ENCODE measurements around the gene IRF3.

Gene IRF3

GRCh38 chr19:49687566-49688316 lies 22.1 kb upstream of the IRF3 start:
- DNase-seq (ENCODE audit: low read depth) = no peak

- DNase-seq (ENCODE audit: low read depth) = no peak
Observed at GRCh38 chr19:49687150-49687549, 21.5 kb upstream of the IRF3 start.

- no peak for DNase-seq (ENCODE audit: low read depth)
Observed at GRCh38 chr19:49686503-49687088, 20.9 kb upstream of the IRF3 start.

- no peak for DNase-seq (ENCODE audit: low read depth)
Observed at GRCh38 chr19:49685845-49686332, 20.2 kb upstream of the IRF3 start.

GRCh38 chr19:49684983-49685553 lies 19.4 kb upstream of the IRF3 start:
- no peak for DNase-seq (ENCODE audit: low read depth)

- no peak for DNase-seq (ENCODE audit: low read depth)
Observed at GRCh38 chr19:49684251-49684982, 18.8 kb upstream of the IRF3 start.

- DNase-seq (ENCODE audit: low read depth) = no peak
Observed at GRCh38 chr19:49683814-49684250, 18.2 kb upstream of the IRF3 start.

- DNase-seq (ENCODE audit: low read depth) = no peak
Observed at GRCh38 chr19:49682274-49682673, 16.6 kb upstream of the IRF3 start.

GRCh38 chr19:49681830-49682229 lies 16.2 kb upstream of the IRF3 start:
- no peak for DNase-seq (ENCODE audit: low read depth)

- peak; percentile 84 for DNase-seq (ENCODE audit: low read depth)
Observed at GRCh38 chr19:49680421-49681351, 15.0 kb upstream of the IRF3 start.

GRCh38 chr19:49679771-49680413 lies 14.2 kb upstream of the IRF3 start:
- no peak for DNase-seq (ENCODE audit: low read depth)

- no peak for DNase-seq (ENCODE audit: low read depth)
Observed at GRCh38 chr19:49678985-49679770, 13.5 kb upstream of the IRF3 start.

GRCh38 chr19:49677901-49678674 lies 12.4 kb upstream of the IRF3 start:
- peak; percentile 60 for DNase-seq (ENCODE audit: low read depth)

GRCh38 chr19:49677231-49677900 lies 11.7 kb upstream of the IRF3 start, which contains the start of gene PRMT1:
PRMT1 (plus strand) TSS chr19:49677271; CDS start chr19:49677281, 10 bp downstream.
- DNase-seq (ENCODE audit: low read depth) = peak; percentile 37

- DNase-seq (ENCODE audit: low read depth) = peak; percentile 95
Observed at GRCh38 chr19:49676784-49677230, 11.2 kb upstream of the IRF3 start.

GRCh38 chr19:49676136-49676783 lies 10.6 kb upstream of the IRF3 start:
- DNase-seq (ENCODE audit: low read depth) = no peak

GRCh38 chr19:49672131-49672919 lies 6.7 kb upstream of the IRF3 start:
- DNase-seq (ENCODE audit: low read depth) = peak; percentile 50

Data from stimulated activated CD8-positive, alpha-beta memory T cell treated with anti-CD3 and anti-CD28 coated beads, Interleukin-12 subunit alpha, Interleukin-12 subunit beta, amount 100 ng/mL, for 4 hours (primary cell).